ENCODE data around the gene MGP.

DNA sequence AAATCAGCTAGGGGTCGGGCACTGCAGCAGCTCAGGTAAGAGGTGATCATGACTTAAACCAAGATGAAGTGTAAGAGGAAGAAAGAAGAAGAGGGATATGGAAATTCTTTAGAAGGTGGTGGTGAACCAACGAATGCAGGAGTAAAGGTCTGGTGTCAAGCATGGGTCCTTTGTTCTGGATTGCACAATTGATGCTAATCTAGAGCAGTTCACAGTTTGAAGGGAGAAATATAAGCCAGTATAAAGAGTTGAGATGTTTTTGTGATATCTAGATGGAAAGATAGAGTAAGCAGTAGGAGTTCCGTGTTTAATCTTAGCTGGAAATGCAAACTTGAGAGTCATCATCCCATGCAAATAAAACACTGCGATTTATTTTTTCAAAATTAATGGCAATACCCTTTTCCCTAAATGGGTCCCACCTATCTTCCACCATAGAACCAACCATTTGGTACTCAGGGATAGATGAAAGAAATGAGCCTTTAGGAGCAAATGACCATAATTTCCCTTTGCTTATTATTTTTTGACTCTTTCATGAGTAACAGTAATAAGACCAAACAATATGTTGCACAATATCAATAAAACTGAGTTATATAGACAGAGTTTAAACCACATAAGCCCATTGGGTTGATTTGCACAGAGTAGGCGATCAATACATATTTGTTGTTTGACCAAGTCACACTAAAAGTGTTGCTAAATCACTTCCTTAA is 15.0 kb upstream of the MGP start:
- no peak for TF ChIP-seq POLR2A (IDR thresholded peaks at IDR 0.05)
- TF ChIP-seq, protein P1, sequence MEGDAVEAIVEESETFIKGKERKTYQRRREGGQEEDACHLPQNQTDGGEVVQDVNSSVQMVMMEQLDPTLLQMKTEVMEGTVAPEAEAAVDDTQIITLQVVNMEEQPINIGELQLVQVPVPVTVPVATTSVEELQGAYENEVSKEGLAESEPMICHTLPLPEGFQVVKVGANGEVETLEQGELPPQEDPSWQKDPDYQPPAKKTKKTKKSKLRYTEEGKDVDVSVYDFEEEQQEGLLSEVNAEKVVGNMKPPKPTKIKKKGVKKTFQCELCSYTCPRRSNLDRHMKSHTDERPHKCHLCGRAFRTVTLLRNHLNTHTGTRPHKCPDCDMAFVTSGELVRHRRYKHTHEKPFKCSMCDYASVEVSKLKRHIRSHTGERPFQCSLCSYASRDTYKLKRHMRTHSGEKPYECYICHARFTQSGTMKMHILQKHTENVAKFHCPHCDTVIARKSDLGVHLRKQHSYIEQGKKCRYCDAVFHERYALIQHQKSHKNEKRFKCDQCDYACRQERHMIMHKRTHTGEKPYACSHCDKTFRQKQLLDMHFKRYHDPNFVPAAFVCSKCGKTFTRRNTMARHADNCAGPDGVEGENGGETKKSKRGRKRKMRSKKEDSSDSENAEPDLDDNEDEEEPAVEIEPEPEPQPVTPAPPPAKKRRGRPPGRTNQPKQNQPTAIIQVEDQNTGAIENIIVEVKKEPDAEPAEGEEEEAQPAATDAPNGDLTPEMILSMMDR (IDR thresholded peaks at IDR 0.05) = no peak

All from Peyer's patch (tissue), 4 donors.